Stimulated activated CD8-positive, alpha-beta memory T cell treated with anti-CD3 and anti-CD28 coated beads, Interleukin-12 subunit alpha, Interleukin-12 subunit beta, amount 100 ng/mL, for 1 hour (primary cell): ENCODE data around the gene LRRC4C.

ENCODE experiments used
- DNase-seq: peaks from one replicate; pipeline ENCODE4 v3.0.0-alpha.2; 2020; ENCODE audit warnings: low read depth

Gene LRRC4C

DNA sequence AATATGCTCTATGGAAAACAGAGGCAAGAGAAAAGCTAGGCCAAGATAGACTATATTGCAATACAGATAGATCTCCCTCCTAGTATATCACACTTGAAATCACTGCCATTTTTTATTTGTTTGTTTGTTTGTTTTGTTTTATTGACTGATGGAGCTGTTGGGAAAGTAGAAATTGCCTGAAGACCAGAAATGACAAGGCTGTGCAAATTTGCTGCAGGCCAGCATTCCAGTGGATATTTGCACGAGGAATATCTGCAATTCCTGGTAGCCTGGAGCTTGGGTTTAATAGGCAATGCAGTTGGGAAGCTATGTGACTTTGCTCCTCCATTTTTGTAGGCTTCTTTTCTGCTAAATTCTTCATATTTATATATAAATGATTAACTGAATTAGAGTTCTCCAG is 991.7 kb downstream of the LRRC4C start:
- no peak for DNase-seq

GRCh38 chr11:40445391-40445790 is 1014.1 kb downstream of the LRRC4C start:
- DNase-seq, result no peak

DNA sequence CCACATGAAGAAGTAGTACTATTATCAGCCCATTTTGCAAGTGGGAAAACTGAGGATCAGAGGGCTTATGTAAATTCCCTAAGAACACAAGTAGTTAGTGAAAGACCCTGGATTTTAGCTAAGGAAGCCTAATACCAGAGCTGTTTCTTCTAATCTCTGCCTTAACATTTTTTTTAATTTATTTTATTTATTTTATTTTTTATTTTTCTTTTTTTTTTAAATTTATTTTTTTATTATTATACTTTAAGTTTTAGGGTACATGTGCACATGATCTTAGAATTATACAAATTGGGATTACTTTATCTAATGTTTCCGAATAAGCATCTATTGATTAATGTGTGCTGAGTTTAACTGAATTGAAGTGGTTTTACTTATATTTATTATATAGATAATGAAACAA is 1015.3 kb downstream of the LRRC4C start:
- DNase-seq, result no peak

DNA sequence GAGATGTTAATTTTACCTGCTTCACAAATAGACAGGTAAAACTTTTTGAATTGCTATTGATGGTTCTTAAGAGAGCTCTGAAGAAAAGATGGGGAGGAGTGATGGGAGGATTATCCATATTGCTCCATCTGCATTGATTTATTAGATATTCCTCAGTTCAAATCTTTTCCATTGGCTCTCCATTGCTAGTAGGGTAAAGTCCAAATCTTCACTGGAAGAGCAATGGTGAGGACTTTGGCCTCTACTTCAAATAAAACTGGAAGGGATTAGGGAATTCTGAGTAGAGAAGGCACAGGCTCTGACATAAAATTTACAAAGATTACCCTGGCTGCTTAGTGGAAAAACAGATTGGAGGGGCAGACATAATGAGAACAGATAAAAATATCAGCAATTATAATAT is 1024.1 kb downstream of the LRRC4C start:
- DNase-seq, result no peak

DNA sequence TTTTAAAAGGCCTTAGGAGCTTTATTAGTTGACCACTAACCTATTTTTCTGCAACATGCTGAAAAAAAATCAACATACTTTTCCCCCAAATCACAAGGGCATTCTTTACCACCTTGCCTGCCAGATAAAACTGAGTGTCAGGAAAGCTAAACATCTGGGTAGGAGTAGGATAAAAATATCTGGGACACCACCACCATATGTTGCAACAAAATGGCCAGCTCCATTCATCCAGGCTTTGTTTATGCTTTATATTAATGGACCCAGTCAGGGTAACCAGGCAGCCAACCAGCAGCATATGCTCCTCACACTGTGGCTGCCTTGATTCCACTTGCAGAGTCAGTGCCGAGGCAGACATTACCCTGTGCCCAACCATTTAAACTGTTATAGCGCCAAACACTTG is 1024.5 kb downstream of the LRRC4C start:
- no peak for DNase-seq

DNA sequence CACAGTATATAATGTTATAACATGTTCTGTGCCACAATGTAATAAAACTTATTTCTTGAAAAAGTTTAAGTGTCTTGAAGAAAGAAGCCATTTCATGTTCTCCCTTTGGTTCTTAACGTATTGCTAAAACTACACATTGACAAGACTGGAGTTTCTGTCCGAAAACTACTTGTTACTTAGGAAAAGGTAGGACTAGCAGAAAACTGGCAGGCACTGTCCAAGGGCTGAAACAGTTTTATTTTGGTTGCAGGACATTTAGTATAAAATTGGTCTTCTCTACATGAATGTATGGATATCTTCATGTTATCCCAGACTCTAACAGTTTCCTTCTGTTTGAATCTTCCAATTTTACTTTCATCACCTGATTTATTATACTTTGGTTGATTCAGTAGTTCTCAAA is 1027.1 kb downstream of the LRRC4C start:
- no peak for DNase-seq

DNA sequence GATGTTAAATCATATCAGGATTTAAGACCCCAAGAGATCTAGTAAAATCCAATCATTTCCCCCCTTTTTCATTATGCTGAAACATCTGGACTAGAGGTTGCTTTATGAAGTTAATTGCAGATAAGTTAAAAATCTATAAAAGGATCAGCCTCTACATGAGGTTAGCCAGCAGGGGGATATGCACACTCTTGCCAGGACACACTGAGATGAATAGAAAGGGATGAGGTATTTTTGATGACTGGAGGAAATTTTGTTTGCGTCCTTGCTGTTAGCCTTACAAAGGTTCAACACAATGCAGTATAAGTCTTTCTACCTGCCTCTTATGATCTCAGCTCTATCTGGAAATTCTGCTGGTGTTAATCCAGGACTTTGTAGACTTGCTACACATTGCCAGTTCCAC is 1034.3 kb downstream of the LRRC4C start:
- no peak for DNase-seq

DNA sequence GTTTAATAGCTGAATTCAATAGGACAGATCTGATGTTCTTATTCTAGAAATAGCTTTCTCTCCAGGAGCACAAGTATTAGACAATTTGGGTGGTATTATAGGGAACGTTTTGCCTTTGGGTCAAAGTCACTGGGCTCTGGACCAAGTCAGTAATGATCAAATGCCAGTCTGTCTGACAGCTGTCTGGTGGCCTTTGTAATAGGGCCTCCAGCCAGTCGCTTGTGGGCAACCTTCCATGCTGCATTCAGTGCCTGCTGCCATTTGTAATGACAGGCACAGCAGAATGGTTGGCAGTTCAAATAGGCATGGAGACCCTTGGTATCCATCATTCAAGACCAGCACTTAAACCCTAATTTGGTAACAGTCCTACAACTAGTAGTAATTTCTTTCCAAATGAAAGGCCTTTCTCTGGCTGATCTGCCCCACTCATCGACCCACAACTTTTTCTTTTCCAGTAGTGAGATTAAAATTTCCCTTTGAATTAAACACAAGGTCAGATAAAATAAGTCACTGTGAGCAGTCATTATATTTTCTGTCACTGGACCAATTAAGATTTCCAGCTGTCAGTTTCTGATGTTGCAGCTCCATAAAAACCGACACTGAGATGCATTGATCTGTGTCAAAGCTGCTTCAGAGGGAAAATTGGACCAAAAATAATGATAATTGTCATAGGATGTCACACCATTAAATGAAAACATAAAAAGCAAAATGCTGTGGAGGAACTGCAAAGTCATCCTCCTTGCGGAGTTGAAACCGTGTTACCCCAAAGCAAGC is 1038.1 kb downstream of the LRRC4C start:
- DNase-seq, result no peak

DNA sequence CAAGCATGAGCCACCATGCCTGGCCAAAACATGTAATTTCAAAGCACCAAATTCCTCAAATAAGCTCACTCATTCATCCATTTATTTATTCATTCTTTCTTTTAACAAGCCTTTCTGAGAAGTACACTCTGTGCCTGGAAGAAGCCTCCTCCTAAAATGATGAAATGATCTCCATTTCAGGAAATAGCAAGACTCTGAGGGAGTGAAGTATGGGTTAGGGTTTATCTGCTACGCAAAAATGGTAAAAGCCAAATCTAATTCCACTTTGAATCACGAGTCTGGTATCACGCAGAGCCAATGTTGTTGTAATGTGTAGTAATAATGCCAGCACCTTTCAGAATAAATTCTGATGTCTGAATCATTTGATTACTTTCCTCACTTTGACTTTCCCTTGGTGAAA is 1041.8 kb downstream of the LRRC4C start:
- DNase-seq, result no peak

DNA sequence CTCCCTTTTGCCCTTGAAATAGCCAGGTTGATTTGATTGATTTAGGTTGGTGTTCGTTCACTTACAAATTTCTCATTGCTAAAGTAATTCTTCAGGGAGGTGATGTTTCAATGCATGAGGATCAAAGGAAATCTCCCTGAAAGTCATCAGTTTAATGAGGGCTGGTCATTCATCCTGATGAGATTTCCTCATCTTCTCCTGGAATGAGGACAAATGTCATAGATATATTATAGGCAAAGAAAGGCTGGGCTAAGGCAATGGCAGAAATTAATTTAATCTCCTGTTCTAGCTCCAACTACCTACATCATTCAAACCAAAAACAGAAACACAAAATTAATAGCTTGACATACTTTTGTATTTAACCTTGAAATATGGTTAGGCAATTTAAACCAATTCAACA is 1052.1 kb downstream of the LRRC4C start:
- DNase-seq, result no peak

GRCh38 chr11:40405614-40406013 is 1053.8 kb downstream of the LRRC4C start:
- DNase-seq, result no peak

- DNase-seq, result no peak
Observed at GRCh38 chr11:40403321-40403720, 1056.1 kb downstream of the LRRC4C start.

GRCh38 chr11:40401132-40401853 is 1058.2 kb downstream of the LRRC4C start:
- DNase-seq, result no peak

GRCh38 chr11:40397141-40397540 is 1062.3 kb downstream of the LRRC4C start:
- no peak for DNase-seq

- DNase-seq, result no peak
Observed at GRCh38 chr11:40393511-40393910, 1065.9 kb downstream of the LRRC4C start.

DNA sequence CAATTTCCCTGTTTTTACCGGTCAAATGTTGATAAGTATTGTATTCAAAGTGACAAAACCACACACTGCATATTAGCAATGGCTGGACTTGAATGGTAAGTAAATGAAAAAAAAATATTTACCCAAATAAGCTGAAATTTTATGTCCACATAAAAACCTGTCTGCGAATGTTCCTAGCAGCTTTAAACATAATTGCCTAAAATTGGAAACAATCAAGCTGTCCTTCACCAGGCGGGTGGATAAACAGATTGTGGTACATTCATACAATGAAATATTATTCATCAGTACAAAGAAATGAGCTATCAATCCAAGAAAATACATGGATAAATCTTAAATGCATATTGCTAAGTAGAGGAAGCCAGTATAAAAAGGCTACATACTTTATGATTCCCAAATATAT is 1067.8 kb downstream of the LRRC4C start:
- no peak for DNase-seq

DNA sequence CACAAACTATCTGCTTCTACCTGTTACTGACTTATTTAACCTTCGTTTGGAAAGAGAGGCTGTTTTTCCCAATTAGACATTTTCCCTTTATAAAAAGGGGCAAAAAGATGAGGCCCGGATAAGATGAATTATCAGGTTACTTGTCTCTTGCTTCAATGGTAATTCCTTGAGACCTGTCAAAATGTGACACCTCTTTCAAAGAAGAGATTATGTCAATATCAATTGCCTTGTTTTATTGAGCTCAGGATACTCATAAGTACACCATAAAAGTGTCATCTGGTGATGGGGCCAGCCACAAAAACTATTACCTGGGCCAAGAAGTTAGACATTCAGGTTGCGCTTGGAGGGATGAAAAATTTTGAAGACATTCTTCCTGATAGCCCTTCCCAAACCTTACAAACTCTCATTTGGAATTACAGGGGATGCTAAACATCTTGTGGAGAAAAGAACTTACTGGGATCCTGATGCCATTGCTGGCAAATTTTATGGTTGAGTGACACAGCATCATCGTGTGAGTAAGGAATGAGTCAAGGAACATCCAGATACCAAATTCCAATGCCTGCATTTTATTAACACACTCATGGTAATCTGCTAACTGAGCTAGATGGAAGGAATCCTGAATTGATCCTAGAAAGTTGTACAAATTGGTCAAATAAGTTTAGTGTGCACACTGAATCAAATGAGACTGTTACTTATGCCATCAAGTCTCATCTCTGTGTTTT is 1071.2 kb downstream of the LRRC4C start:
- DNase-seq, result no peak

GRCh38 chr11:40387240-40387980 is 1072.0 kb downstream of the LRRC4C start:
- no peak for DNase-seq

DNA sequence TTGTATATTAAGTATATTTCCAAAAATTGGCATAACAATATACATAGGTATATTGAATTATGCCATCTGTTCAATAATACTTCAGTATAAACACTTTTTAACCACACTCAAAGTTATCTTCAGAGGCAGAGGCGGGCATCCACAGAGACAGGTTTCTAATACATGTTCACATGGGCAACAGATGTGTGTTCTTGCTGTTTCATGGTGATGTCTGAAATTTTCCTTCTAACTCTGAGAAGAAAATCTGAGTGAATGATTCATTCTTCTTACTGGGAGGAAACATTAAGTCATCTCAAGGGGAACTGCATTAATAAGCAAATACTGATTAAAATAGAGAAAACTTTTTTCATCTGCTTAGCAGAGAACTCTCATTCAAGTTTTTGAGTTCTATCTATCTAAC is 1074.5 kb downstream of the LRRC4C start:
- no peak for DNase-seq

- no peak for DNase-seq
Observed at GRCh38 chr11:40381481-40381880, 1078.0 kb downstream of the LRRC4C start.

DNA sequence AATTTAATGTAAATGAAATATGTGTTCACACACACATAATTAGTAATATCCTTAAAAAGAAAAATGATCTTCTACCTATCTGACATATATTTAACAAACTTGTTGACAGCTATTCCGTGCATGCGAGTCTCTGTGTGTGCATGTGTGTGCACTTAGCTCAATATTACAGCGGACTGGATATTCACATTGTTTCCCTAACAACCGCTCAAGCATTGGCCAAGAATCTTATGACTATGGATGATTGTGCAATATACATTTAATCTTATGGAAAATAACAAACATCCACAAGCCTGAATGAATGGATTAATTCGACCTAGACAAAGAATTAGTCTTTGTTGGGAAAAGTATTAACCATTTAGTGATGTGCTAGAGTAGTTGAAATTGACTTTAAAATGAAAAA is 1078.6 kb downstream of the LRRC4C start:
- no peak for DNase-seq

GRCh38 chr11:40376331-40376730 is 1083.1 kb downstream of the LRRC4C start:
- no peak for DNase-seq
